ENCODE data around the gene ELK1. TPM values are rescaled to one million over a fixed set of nuclear protein-coding genes. Genes with fewer than 3 reads are reported as not detected.
A peak's percentile ranks its signal among the peaks of the same experiment; 100 is the strongest.

Gene ELK1
- total RNA-seq, 4 donors from 2014 or later, result 18.2 to 34.2 (median 25.6) TPM

- no peak overlapping the region for H3K4me3 ChIP-seq
- no peaks in the 10 kb centered on the region for H3K36me3 ChIP-seq
- no peaks in the 10 kb centered on the region for H3K9me3 ChIP-seq
- TF ChIP-seq, protein P1, sequence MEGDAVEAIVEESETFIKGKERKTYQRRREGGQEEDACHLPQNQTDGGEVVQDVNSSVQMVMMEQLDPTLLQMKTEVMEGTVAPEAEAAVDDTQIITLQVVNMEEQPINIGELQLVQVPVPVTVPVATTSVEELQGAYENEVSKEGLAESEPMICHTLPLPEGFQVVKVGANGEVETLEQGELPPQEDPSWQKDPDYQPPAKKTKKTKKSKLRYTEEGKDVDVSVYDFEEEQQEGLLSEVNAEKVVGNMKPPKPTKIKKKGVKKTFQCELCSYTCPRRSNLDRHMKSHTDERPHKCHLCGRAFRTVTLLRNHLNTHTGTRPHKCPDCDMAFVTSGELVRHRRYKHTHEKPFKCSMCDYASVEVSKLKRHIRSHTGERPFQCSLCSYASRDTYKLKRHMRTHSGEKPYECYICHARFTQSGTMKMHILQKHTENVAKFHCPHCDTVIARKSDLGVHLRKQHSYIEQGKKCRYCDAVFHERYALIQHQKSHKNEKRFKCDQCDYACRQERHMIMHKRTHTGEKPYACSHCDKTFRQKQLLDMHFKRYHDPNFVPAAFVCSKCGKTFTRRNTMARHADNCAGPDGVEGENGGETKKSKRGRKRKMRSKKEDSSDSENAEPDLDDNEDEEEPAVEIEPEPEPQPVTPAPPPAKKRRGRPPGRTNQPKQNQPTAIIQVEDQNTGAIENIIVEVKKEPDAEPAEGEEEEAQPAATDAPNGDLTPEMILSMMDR (IDR thresholded peaks at IDR 0.05), result no peak
- no peak for TF ChIP-seq POLR2A (IDR thresholded peaks at IDR 0.05)
- no peak for DNase-seq
- no peaks in the 10 kb centered on the region for H3K27me3 ChIP-seq
- intact Hi-C loops (cut with DNase I; ENCODE audit: low total_unique reads), result no loop called here
- no peak overlapping the region for H3K27ac ChIP-seq
- H3K4me1 ChIP-seq, result no peaks in the 10 kb centered on the region
Observed at GRCh38 chrX:47625365-47625764, 25.0 kb downstream of the ELK1 start.

GRCh38 chrX:47623540-47624027, 26.8 kb downstream of the ELK1 start:
- no peak for DNase-seq
- intact Hi-C loops (cut with DNase I; ENCODE audit: low total_unique reads), result no loop called here
- Histone ChIP-seq H3K4me1 (no peaks in the 10 kb centered on the region), H3K27me3 (no peaks in the 10 kb centered on the region), H3K27ac (no peak overlapping the region), H3K36me3 (no peaks in the 10 kb centered on the region), H3K4me3 (peak overlapping the region in 1 of 2 donors; percentile 9), H3K9me3 (no peaks in the 10 kb centered on the region)
- no peak for TF ChIP-seq POLR2A (IDR thresholded peaks at IDR 0.05)
- TF ChIP-seq, protein P1 (IDR thresholded peaks at IDR 0.05), result no peak

DNA sequence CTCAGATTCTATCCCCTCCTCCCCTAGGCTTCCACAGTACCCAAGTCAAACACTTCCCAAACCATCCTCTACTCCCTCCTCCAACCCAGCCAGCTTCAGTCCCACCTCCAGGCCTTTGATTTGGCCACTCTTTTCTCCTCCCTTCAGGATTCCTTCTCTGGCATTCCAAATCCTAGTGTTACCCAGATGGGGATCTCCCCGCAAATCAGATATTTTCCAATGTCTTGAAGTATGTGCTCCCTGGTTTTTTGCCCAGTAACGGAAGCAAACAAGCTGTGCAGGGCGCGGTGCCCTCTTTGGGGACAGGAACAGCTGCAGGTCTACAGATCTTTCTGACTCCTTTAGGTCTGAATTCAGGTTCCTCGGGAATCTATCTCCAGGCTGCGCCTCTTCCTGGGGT, 28.5 kb downstream of the ELK1 start:
- H3K36me3 ChIP-seq, result no peaks in the 10 kb centered on the region
- DNase-seq, result no peak
- H3K9me3 ChIP-seq, result no peaks in the 10 kb centered on the region
- H3K4me3 ChIP-seq, result no peak overlapping the region
- intact Hi-C loops (cut with DNase I; ENCODE audit: low total_unique reads), result no loop called here
- no peak overlapping the region for H3K27ac ChIP-seq
- H3K27me3 ChIP-seq, result no peaks in the 10 kb centered on the region
- H3K4me1 ChIP-seq, result no peaks in the 10 kb centered on the region
- TF ChIP-seq, protein P1 (IDR thresholded peaks at IDR 0.05), result no peak
- no peak for TF ChIP-seq POLR2A (IDR thresholded peaks at IDR 0.05)

DNA sequence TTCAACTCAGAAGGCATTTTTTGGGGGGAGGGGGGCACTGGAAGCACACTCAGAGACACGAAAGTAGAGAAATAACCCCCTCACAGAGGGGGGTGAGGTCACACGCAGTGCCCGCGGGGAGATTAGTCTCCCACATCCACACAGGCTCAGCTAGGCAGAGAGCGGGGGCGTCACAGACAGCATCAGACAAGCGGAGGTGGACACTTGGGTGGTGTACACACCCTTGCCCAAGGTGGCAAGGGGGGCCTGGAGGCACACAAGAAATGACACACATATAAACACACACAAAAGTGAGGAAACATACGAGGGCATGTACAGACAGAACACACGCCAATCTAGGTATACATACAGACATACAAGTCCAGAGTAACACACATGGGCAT, 30.1 kb downstream of the ELK1 start:
- no peaks in the 10 kb centered on the region for H3K4me1 ChIP-seq
- H3K4me3 ChIP-seq, result no peak overlapping the region
- DNase-seq, result no peak
- no peak overlapping the region for H3K27ac ChIP-seq
- H3K27me3 ChIP-seq, result no peaks in the 10 kb centered on the region
- H3K36me3 ChIP-seq, result no peaks in the 10 kb centered on the region
- intact Hi-C loops (cut with DNase I; ENCODE audit: low total_unique reads), result no loop called here
- no peak for TF ChIP-seq POLR2A (IDR thresholded peaks at IDR 0.05)
- TF ChIP-seq, protein P1 (IDR thresholded peaks at IDR 0.05), result no peak
- H3K9me3 ChIP-seq, result no peaks in the 10 kb centered on the region

DNA sequence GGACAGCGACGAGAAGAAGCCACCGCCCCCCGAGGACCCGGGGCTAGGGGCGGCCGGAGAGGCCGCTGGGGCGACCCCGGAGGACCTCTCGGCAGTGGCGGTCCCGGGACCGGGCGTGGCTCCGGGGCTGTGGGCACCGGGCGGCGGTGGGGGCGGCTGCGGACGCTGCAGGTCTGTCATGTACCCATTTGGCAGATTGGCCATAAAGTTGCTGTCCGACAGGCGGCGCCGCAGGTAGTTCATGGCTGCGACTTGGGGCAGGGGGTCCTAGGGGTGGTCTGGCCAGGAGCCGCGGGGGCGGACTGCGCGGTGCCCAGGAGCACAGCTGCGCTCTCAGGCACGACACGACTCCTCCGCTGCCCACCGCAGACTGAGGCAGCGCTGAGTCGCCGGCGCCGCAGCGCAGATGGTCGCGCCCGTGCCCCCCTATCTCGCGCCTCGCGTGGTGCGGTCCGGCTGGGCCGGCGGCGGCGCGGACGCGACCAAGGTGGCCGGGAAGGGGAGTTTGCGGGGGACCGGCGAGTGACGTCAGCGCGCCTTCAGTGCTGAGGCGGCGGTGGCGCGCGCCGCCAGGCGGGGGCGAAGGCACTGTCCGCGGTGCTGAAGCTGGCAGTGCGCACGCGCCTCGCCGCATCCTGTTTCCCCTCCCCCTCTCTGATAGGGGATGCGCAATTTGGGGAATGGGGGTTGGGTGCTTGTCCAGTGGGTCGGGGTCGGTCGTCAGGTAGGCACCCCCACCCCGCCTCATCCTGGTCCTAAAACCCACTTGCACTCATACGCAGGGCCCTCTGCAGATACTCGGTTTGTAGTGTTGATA, 30.7 kb downstream of the ELK1 start, which contains the start of gene SYN1:
Gene SYN1, minus strand, starts transcription at position 372 of the 817 bp plus-strand sequence. Its CDS starts 129 bp downstream, at position 243.
- DNase-seq, result peak; percentile 69 to 79
- H3K4me3 ChIP-seq, result no peak within 1 kb of the TSS
- H3K36me3 ChIP-seq, result no peaks in the 10 kb centered on the region
- H3K27me3 ChIP-seq, result no peaks in the 10 kb centered on the region
- H3K4me1 ChIP-seq, result no peaks in the 10 kb centered on the region
- H3K9me3 ChIP-seq, result no peaks in the 10 kb centered on the region
- intact Hi-C loops (cut with DNase I; ENCODE audit: low total_unique reads), result no loop called here
- no peak for TF ChIP-seq POLR2A (IDR thresholded peaks at IDR 0.05)
- TF ChIP-seq, protein P1 (IDR thresholded peaks at IDR 0.05), result peak in 3 of 4 experiments; percentile 37 to 59 (median 50)
- no peak within 1 kb of the TSS for H3K27ac ChIP-seq
